DOHH2 (cell line): ENCODE data around the gene UNC119B.

Experiments
- H3F3A ChIP-seq: fragments of 200-600 bp; sonication (generic), shearing (Covaris generic); 2 replicates; pipeline ENCODE4 v1.6.0; 2016; ENCODE audit warnings: antibody characterized with exemption, mild to moderate bottlenecking; ENCODE audit not compliant: control insufficient read depth, insufficient read depth
- H3K27ac ChIP-seq: fragments of 200-600 bp; sonication (generic); 2 replicates; pipeline ENCODE4 v1.5.1; 2014; ENCODE audit warnings: low read depth, mild to moderate bottlenecking, low read length, moderate library complexity
- H3K27me3 ChIP-seq: fragments of 200-600 bp; sonication (generic); 2 replicates; pipeline ENCODE4 v1.6.1; 2014; ENCODE audit warnings: mild to moderate bottlenecking, low read length, mixed read lengths; ENCODE audit not compliant: control insufficient read depth
- H3K36me3 ChIP-seq: fragments of 200-600 bp; sonication (generic); 2 replicates; pipeline ENCODE4 v1.6.1; 2014; ENCODE audit warnings: mild to moderate bottlenecking, low read length, moderate library complexity, mixed read lengths; ENCODE audit not compliant: control insufficient read depth
- H3K4me1 ChIP-seq: fragments of 200-600 bp; sonication (generic); 2 replicates; pipeline ENCODE4 v1.6.1; 2014; ENCODE audit warnings: mild to moderate bottlenecking, low read length, mixed read lengths; ENCODE audit not compliant: control insufficient read depth
- H3K4me2 ChIP-seq: fragments of 200-600 bp; sonication (generic); 2 replicates; pipeline ENCODE4 v1.6.0; 2014; ENCODE audit warnings: mild to moderate bottlenecking, low read length, moderate library complexity
- H3K4me3 ChIP-seq: fragments of 200-600 bp; sonication (generic); 2 replicates; pipeline ENCODE4 v1.5.1; 2014; ENCODE audit warnings: mild to moderate bottlenecking, low read length, mixed read lengths
- H3K79me2 ChIP-seq: fragments of 200-600 bp; sonication (generic); 2 replicates; pipeline ENCODE4 v1.6.1; 2014; ENCODE audit warnings: mild to moderate bottlenecking, low read length, mixed read lengths; ENCODE audit not compliant: control insufficient read depth
- H3K9me2 ChIP-seq: fragments of 200-600 bp; sonication (generic); replicated peaks from 2 replicates; pipeline ENCODE4 v1.6.1; 2014; ENCODE audit warnings: mild to moderate bottlenecking, low read length, mixed read lengths; ENCODE audit not compliant: control insufficient read depth
- H3K9me3 ChIP-seq: fragments of 200-600 bp; sonication (generic); 2 replicates; pipeline ENCODE4 v1.6.1; 2014; ENCODE audit warnings: antibody characterized with exemption, low read length, mixed read lengths; ENCODE audit not compliant: control insufficient read depth, insufficient read depth
- H4K20me1 ChIP-seq: fragments of 200-600 bp; sonication (generic); 2 replicates; pipeline ENCODE4 v1.6.0; 2014; ENCODE audit warnings: low read depth, mild to moderate bottlenecking, antibody characterized with exemption, low read length, moderate library complexity; ENCODE audit not compliant: control insufficient read depth, insufficient read depth
- CTCF ChIP-seq: fragments of 200-600 bp; sonication (generic); IDR thresholded peaks from one replicate; pipeline ENCODE4 v1.5.1; 2014; ENCODE audit warnings: antibody characterized with exemption, mild to moderate bottlenecking, low read depth, low read length; ENCODE audit not compliant: poor library complexity, severe bottlenecking
- EZH2phosphoT487 ChIP-seq: fragments of 200-600 bp; sonication (generic); IDR thresholded peaks from 2 replicates; pipeline ENCODE4 v1.6.1; 2017; ENCODE audit warnings: borderline replicate concordance, mild to moderate bottlenecking, antibody characterized with exemption, low read length, moderate library complexity, mixed read lengths

UNC119B gene

GRCh38 chr12:120754792-120755191, 44.5 kb downstream of the UNC119B start:
- H3F3A ChIP-seq: peaks cover 3% of the 10 kb centered on the region; the same call in 1 of the 2 replicates
- no peak for TF ChIP-seq CTCF
- no peak for TF ChIP-seq EZH2phosphoT487
- H3K4me3 ChIP-seq: no peak overlapping the region
- peaks cover 19% of the 10 kb centered on the region for H3K4me1 ChIP-seq
- no peaks in the 10 kb centered on the region for H3K79me2 ChIP-seq
- H3K9me2 ChIP-seq: no peaks in the 10 kb centered on the region
- H4K20me1 ChIP-seq: no peaks in the 10 kb centered on the region
- no peaks in the 10 kb centered on the region for H3K36me3 ChIP-seq
- H3K9me3 ChIP-seq: no peaks in the 10 kb centered on the region; the same call in 1 of the 2 replicates
- H3K27ac ChIP-seq: no peak overlapping the region
- no peak overlapping the region for H3K4me2 ChIP-seq
- no peaks in the 10 kb centered on the region for H3K27me3 ChIP-seq

- TF ChIP-seq CTCF (no peak), EZH2phosphoT487 (no peak)
- Histone ChIP-seq H3K4me2 (no peak overlapping the region), H3K9me3 (no peaks in the 10 kb centered on the region; the same call in 1 of the 2 replicates), H3K4me3 (no peak overlapping the region), H3K36me3 (no peaks in the 10 kb centered on the region), H3K79me2 (no peaks in the 10 kb centered on the region), H3K9me2 (no peaks in the 10 kb centered on the region), H3F3A (peaks cover 3% of the 10 kb centered on the region; the same call in 1 of the 2 replicates), H3K27me3 (no peaks in the 10 kb centered on the region), H4K20me1 (no peaks in the 10 kb centered on the region), H3K27ac (no peak overlapping the region), H3K4me1 (peaks cover 20% of the 10 kb centered on the region)
These were observed 45.0 kb downstream of the UNC119B start for GRCh38 chr12:120755269-120755668.

GRCh38 chr12:120757226-120757742, 47.0 kb downstream of the UNC119B start:
- Histone ChIP-seq H3K4me1 (peaks cover 21% of the 10 kb centered on the region), H4K20me1 (no peaks in the 10 kb centered on the region), H3K4me2 (no peak overlapping the region), H3K79me2 (no peaks in the 10 kb centered on the region), H3K27ac (no peak overlapping the region), H3K27me3 (no peaks in the 10 kb centered on the region), H3K4me3 (no peak overlapping the region), H3K9me2 (no peaks in the 10 kb centered on the region), H3K36me3 (peaks cover 8% of the 10 kb centered on the region), H3K9me3 (no peaks in the 10 kb centered on the region; the same call in 1 of the 2 replicates), H3F3A (peaks cover 3% of the 10 kb centered on the region; the same call in 1 of the 2 replicates)
- TF ChIP-seq EZH2phosphoT487: no peak
- no peak for TF ChIP-seq CTCF
